Psoas muscle (tissue), 8 donors: Measurements from ENCODE around the gene TMEM179. TPM values are rescaled to one million over a fixed set of nuclear protein-coding genes. Genes with fewer than 3 reads are reported as not detected.
A peak's percentile ranks its signal among the peaks of the same experiment; 100 is the strongest.

Experiments used
- ATAC-seq, 4 donors: fragments of 200-7000 bp; cut with Tn5 transposase; one replicate each; pipeline ENCODE4 v1.9.1; 2020; ENCODE audit warnings: moderate library complexity in 3 of 4, mild to moderate bottlenecking in 2 of 4
- DNase-seq, 2 donors: peaks; one replicate each; pipeline ENCODE4 v3.0.0-alpha.2; 2020
- H3K27ac ChIP-seq: fragments of 200-600 bp; one replicate; pipeline ENCODE4 v1.8.0; 2022
- H3K27me3 ChIP-seq, 3 donors: fragments of 200-600 bp in 1 of 3; one replicate each; pipeline versions ENCODE4 v1.6.1 to v1.8.0; 2013 to 2022; ENCODE audit warnings: low read length in 2 of 3, mild to moderate bottlenecking in 2 of 3, moderate library complexity in 1 of 3; ENCODE audit not compliant: insufficient read depth in 3 of 3
- H3K36me3 ChIP-seq, 2 donors: fragments of 200-600 bp in 1 of 2; one replicate each; pipeline versions ENCODE4 v1.6.1 to v1.8.0; 2013 to 2022; ENCODE audit warnings: low read depth in 1 of 2, mild to moderate bottlenecking in 1 of 2, moderate library complexity in 1 of 2; ENCODE audit not compliant: insufficient read depth in 1 of 2
- H3K4me1 ChIP-seq: fragments of 200-600 bp; one replicate; pipeline ENCODE4 v1.8.0; 2022
- H3K4me3 ChIP-seq: fragments of 200-600 bp; one replicate; pipeline ENCODE4 v1.8.0; 2022; ENCODE audit warnings: mild to moderate bottlenecking
- H3K9me3 ChIP-seq: fragments of 200-600 bp; one replicate; pipeline ENCODE4 v1.8.0; 2022
- WGBS, 3 donors: extraction: QIAGEN DNeasy Blood & Tissue Kit; methylation state at CpG; one replicate each; pipeline versions ENCODE4 v1.1.6 to v1.1.7; 2013; 5-methylcytosine and 5-hydroxymethylcytosine counted together
- intact Hi-C, 2 donors: fragments of 100-400 bp; cut with DNase I; formaldehyde crosslinking; loops; one replicate each; pipeline versions ENCODE4 v1.11.0 to v1.14.2; 2022
- polyA plus RNA-seq, 3 donors: library from polyadenylated mRNA; stranded (reverse); fragments of 200-250 nt; gene quantifications; one replicate each; pipeline ENCODE4 v1.2.3, GENCODE V29; 2013
- total RNA-seq, 4 donors: library from RNA; stranded (reverse); fragmentation: NEBNext Ultra II Directional in 2 of 4; extraction: Animal tissue kit (Norgen Biotek cat#: 25700) in 2 of 4; gene quantifications; one replicate each; pipeline versions ENCODE4 v1.2.1 to v1.2.4, GENCODE V29; 2021 to 2023
- TF ChIP-seq, protein P1 (sequence below): fragments of 200-600 bp; IDR thresholded peaks from one replicate; pipeline ENCODE4 v1.8.0; 2022; ENCODE audit warnings: antibody characterized with exemption
- donor health status: healthy with polysubstance abuse.
- donor health status: DM: no; HTN: no; CAD: no; lungs with moderate emphysema.
- donor health status: Bipolar disorder and iron deficiency.
- donor health status: healthy.
- donor health status: DM: yes; HTN: yes; CAD: no.
- donor health status: DM: no; HTN: no; CAD: no.
- donor health status: DM: no; HTN: no; CAD: no.
- donor health status: DM: yes; HTN: yes; CAD: no.

TMEM179 gene
- total and polyA plus RNA-seq, 7 donors, result 0.01 TPM; not detected in 6

GRCh38 chr14:104602315-104602932 is 2.1 kb downstream of the TMEM179 start:
- no peaks in the 10 kb centered on the region for H3K9me3 ChIP-seq
- ATAC-seq (no peak), DNase-seq (peak in 1 of 2 donors; percentile 6)
- TF ChIP-seq, protein P1, sequence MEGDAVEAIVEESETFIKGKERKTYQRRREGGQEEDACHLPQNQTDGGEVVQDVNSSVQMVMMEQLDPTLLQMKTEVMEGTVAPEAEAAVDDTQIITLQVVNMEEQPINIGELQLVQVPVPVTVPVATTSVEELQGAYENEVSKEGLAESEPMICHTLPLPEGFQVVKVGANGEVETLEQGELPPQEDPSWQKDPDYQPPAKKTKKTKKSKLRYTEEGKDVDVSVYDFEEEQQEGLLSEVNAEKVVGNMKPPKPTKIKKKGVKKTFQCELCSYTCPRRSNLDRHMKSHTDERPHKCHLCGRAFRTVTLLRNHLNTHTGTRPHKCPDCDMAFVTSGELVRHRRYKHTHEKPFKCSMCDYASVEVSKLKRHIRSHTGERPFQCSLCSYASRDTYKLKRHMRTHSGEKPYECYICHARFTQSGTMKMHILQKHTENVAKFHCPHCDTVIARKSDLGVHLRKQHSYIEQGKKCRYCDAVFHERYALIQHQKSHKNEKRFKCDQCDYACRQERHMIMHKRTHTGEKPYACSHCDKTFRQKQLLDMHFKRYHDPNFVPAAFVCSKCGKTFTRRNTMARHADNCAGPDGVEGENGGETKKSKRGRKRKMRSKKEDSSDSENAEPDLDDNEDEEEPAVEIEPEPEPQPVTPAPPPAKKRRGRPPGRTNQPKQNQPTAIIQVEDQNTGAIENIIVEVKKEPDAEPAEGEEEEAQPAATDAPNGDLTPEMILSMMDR, result no peak
- intact Hi-C loops, result no loop called here
- no peak overlapping the region for H3K4me3 ChIP-seq
- H3K4me1 ChIP-seq, result no peaks in the 10 kb centered on the region
- H3K27me3 ChIP-seq, result peaks cover 0 to 97% (median 27%) of the 10 kb centered on the region in 3 donors
- 85 to 88% (median 86%) methylated on average over 11 of the region's 11 CpGs for WGBS, 3 donors
- no peak overlapping the region for H3K27ac ChIP-seq
- H3K36me3 ChIP-seq, result no peaks in the 10 kb centered on the region

DNA sequence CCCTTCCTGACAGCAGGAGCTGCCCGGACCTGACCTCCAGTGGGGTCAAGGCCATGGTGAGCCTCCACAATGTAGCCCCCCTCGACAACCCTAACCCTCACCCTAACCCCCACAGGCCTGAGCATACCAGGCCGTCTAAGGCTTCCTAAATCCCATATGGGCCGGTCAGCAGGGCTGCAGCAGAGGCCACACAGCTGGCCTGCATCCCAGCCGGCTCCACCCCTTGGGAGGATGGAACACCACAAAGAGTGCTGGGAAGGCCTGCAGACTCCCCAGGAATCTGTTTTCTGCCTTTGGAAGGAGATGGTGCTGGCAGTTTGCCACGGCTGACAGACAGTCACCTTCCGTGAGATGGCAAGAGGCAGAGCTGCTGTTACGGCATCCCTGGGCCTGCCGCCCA is 2.8 kb downstream of the TMEM179 start:
- H3K4me1 ChIP-seq, result no peaks in the 10 kb centered on the region
- H3K4me3 ChIP-seq, result no peak overlapping the region
- H3K36me3 ChIP-seq, result no peaks in the 10 kb centered on the region
- H3K27ac ChIP-seq, result no peak overlapping the region
- intact Hi-C loops, result no loop called here
- H3K27me3 ChIP-seq, result peaks cover 0 to 97% (median 27%) of the 10 kb centered on the region in 3 donors
- WGBS, 3 donors, result 27 to 37% (median 35%) methylated on average over 8 to 9 of the region's 9 CpGs
- TF ChIP-seq, protein P1, result no peak
- ATAC-seq (no peak), DNase-seq (peak in 1 of 2 donors; percentile 11)
- no peaks in the 10 kb centered on the region for H3K9me3 ChIP-seq

DNA sequence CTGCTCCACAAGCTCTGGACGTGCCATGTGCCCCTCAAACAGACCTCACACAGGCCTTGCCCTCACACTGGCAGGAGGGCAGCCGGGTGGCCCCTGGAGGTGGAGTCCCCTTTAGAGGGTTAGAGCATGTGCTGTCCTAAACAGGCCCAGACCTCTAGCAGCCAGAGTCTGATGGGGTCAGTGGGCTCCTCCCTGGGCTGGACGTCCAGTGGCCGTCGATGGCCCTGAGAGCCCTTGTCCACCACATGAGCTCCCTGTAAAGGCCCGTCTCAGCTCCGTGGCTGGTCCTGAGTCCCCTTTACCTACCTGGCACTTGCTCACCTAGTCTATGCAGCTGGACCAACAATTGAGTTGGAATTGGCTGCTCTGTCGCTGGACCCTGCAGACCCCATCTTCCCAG is 3.8 kb downstream of the TMEM179 start:
- 74 to 76% (median 76%) methylated on average over 8 of the region's 8 CpGs for WGBS, 3 donors
- Histone ChIP-seq H3K27ac (no peak overlapping the region), H3K36me3 (no peaks in the 10 kb centered on the region), H3K27me3 (peaks cover 0 to 96% (median 29%) of the 10 kb centered on the region in 3 donors), H3K4me3 (no peak overlapping the region), H3K4me1 (no peaks in the 10 kb centered on the region), H3K9me3 (no peaks in the 10 kb centered on the region)
- peak in 1 of 2 donors; percentile 6 for DNase-seq
- intact Hi-C loops, result no loop called here
- TF ChIP-seq, protein P1, result no peak
- ATAC-seq, result no peak

GRCh38 chr14:104600141-104600643 is 4.4 kb downstream of the TMEM179 start:
- Histone ChIP-seq H3K4me3 (no peak overlapping the region), H3K36me3 (no peaks in the 10 kb centered on the region), H3K27ac (no peak overlapping the region), H3K27me3 (peaks cover 0 to 93% (median 29%) of the 10 kb centered on the region in 3 donors), H3K9me3 (no peaks in the 10 kb centered on the region), H3K4me1 (no peaks in the 10 kb centered on the region)
- ATAC-seq (no peak), DNase-seq (peak in 1 of 2 donors; percentile 10)
- intact Hi-C loops, result no loop called here
- WGBS, 3 donors, result 6 to 11% (median 7%) methylated on average over 13 to 14 of the region's 14 CpGs
- TF ChIP-seq, protein P1, result no peak
